Endodermal cell (in vitro differentiated cells): ENCODE data around the gene GARIN5A. TPM values are rescaled to one million over a fixed set of nuclear protein-coding genes. Genes with fewer than 3 reads are reported as not detected.

Experiments used
- DNase-seq: peaks from one replicate; pipeline ENCODE4 v3.0.0-alpha.2; 2017
- H3K27ac ChIP-seq: 2 replicates; pipeline ENCODE4 v1.5.1; 2013; ENCODE audit warnings: mild to moderate bottlenecking, low read depth, low read length, moderate library complexity
- H3K27me3 ChIP-seq: 2 replicates; pipeline ENCODE4 v1.6.1; 2013; ENCODE audit warnings: mild to moderate bottlenecking, low read length, moderate library complexity; ENCODE audit not compliant: insufficient read depth, control insufficient read depth, poor library complexity, severe bottlenecking
- H3K36me3 ChIP-seq: 2 replicates; pipeline ENCODE4 v1.7.0; 2013; ENCODE audit warnings: mild to moderate bottlenecking, low read length, moderate library complexity; ENCODE audit not compliant: control insufficient read depth, insufficient read depth
- H3K4me1 ChIP-seq: one replicate; pipeline ENCODE4 v1.7.0; 2013; ENCODE audit warnings: low read length; ENCODE audit not compliant: control insufficient read depth, insufficient read depth
- H3K4me3 ChIP-seq: 2 replicates; pipeline ENCODE4 v1.5.1; 2013; ENCODE audit warnings: mild to moderate bottlenecking, low read length, moderate library complexity
- H3K9ac ChIP-seq: 2 replicates; pipeline ENCODE4 v1.6.1; 2013; ENCODE audit warnings: mild to moderate bottlenecking, low read length, moderate library complexity; ENCODE audit not compliant: poor library complexity, severe bottlenecking; ENCODE audit errors: extremely low read depth
- H3K9me3 ChIP-seq: 2 replicates; pipeline ENCODE4 v1.6.1; 2013; ENCODE audit warnings: mild to moderate bottlenecking, low read length, moderate library complexity; ENCODE audit not compliant: control insufficient read depth
- H3K27ac Mint-ChIP-seq: 2 replicates; pipeline ENCODE4 v1.8.0; 2020; ENCODE audit warnings: mixed read lengths
- H3K27me3 Mint-ChIP-seq: 2 replicates; pipeline ENCODE4 v1.8.0; 2021; ENCODE audit warnings: mild to moderate bottlenecking, mixed read lengths; ENCODE audit not compliant: insufficient read depth
- H3K36me3 Mint-ChIP-seq: 2 replicates; pipeline ENCODE4 v1.8.0; 2020; ENCODE audit warnings: low read depth, mixed read lengths
- H3K4me1 Mint-ChIP-seq: 2 replicates; pipeline ENCODE4 v1.8.0; 2020; ENCODE audit warnings: mixed read lengths
- H3K4me3 Mint-ChIP-seq: 2 replicates; pipeline ENCODE4 v1.8.0; 2020; ENCODE audit warnings: mild to moderate bottlenecking, moderate library complexity, mixed read lengths
- H3K9me3 Mint-ChIP-seq: 2 replicates; pipeline ENCODE4 v1.8.0; 2020; ENCODE audit warnings: mild to moderate bottlenecking, mixed read lengths
- WGBS, 2 experiments: methylation state at CpG; one replicate each; pipeline versions ENCODE4 v1.1.5 to v1.1.7; 2013; ENCODE audit warnings: missing lambda C conversion rate in 2 of 2, mixed read lengths in 1 of 2; ENCODE audit not compliant: insufficient coverage in 1 of 2, insufficient read length in 1 of 2; 5-methylcytosine and 5-hydroxymethylcytosine counted together
- total RNA-seq, 2 donors: library from RNA; stranded (reverse); fragmentation: NEBNext Ultra II Directional in 1 of 2; extraction: Animal tissue kit (Norgen Biotek cat#: 25700) in 1 of 2; gene quantifications; 2 replicates in 1 of 2; 3 replicates in 1 of 2; pipeline ENCODE4 v1.2.1, GENCODE V29; 2021
- TF ChIP-seq, protein P1 (sequence below): fragments of 200-600 bp; sonication (generic); conservative IDR thresholded peaks from 2 replicates; pipeline ENCODE4 v1.5.0; 2021; ENCODE audit warnings: antibody characterized with exemption, mild to moderate bottlenecking

The GARIN5A gene
- total RNA-seq, 2 donors from 2014 or later, result 8.3 to 9.5 TPM

DNA sequence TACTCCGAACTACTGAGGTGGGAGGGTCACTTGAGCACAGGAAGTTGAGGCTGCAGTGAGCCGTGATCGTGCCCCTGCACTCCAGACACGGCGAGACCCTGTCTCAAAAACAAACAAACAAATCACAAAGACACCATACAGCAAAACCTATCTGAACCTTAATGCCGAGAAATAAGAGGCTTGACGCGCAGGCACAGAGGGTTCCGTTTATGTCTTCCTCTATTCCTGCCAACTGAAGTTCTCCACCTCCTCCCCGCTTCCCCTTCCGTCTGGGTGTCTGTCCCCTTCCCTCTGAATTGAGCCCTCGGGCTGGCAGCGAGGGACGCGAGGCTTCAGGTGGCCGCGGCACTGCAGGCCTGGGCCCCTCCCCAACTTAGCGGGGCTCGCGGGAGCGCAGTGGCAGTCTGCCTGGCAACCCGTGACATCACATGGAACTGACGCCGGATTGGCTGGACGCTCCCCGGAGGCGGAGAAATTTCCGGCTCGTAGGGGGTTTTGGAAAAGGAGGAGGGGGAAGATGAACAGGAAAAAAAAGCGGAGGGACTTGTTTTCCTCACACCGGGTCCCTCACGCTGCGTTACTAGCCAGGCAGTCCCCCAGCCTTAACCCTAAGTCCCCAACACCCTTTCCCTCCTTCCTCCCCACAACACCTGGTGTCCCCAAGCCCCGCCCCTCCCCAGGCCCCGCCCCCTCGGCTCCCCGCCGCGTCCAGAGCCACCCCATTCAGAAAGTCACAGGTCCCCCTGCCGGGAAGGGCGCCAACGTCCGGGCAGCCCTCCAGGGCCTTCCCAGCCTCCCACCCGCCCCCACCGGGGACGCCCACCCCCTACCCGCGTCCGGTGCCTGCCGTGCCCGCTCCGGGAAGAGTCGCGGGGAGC is 45.1 kb downstream of the GARIN5A start:
- Mint-ChIP-seq H3K9me3 (no peaks in the 10 kb centered on the region), H3K36me3 (no peaks in the 10 kb centered on the region), H3K27ac (peak overlapping the region; percentile 90), H3K27me3 (peaks cover 42% of the 10 kb centered on the region), H3K4me3 (peak overlapping the region; percentile 74), H3K4me1 (peaks cover 8% of the 10 kb centered on the region)
- H3K9ac ChIP-seq, result peak overlapping the region; percentile 53
- no peaks in the 10 kb centered on the region for H3K27me3 ChIP-seq
- no peaks in the 10 kb centered on the region for H3K9me3 ChIP-seq
- DNase-seq, result peak; percentile 97
- 6 to 29% methylated on average over 6 to 49 of the region's 54 CpGs for WGBS, 2 experiments
- no peak overlapping the region for H3K27ac ChIP-seq
- no peaks in the 10 kb centered on the region for H3K4me1 ChIP-seq
- peak overlapping the region; percentile 81 for H3K4me3 ChIP-seq
- H3K36me3 ChIP-seq, result no peaks in the 10 kb centered on the region
- TF ChIP-seq, protein P1, sequence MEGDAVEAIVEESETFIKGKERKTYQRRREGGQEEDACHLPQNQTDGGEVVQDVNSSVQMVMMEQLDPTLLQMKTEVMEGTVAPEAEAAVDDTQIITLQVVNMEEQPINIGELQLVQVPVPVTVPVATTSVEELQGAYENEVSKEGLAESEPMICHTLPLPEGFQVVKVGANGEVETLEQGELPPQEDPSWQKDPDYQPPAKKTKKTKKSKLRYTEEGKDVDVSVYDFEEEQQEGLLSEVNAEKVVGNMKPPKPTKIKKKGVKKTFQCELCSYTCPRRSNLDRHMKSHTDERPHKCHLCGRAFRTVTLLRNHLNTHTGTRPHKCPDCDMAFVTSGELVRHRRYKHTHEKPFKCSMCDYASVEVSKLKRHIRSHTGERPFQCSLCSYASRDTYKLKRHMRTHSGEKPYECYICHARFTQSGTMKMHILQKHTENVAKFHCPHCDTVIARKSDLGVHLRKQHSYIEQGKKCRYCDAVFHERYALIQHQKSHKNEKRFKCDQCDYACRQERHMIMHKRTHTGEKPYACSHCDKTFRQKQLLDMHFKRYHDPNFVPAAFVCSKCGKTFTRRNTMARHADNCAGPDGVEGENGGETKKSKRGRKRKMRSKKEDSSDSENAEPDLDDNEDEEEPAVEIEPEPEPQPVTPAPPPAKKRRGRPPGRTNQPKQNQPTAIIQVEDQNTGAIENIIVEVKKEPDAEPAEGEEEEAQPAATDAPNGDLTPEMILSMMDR, result no peak

DNA sequence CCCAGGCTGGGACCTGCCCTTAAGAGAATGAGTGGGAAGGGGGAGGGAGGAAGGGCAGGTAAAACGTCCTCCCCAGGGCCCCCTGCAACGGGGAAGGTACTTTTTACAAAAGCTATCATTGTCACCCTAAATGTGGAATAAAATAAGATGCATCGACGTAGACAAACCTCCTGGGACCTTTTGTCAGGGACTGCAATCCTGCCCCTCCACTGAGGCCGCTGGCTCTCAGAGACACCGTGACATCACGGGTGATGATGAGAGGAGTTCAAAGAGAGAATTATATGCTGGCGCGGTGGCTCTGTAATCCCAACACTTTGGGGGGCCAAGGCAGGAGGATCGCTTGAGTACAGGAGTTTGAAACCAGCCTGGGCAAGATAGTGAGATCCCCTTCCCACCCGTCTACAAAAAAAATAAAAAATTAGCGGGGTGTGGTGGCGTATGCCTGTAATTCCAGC is 45.7 kb downstream of the GARIN5A start:
- peaks cover 36% of the 10 kb centered on the region for H3K27me3 Mint-ChIP-seq
- H3K9me3 Mint-ChIP-seq, result no peaks in the 10 kb centered on the region
- Histone ChIP-seq H3K9ac (peak overlapping the region; percentile 45), H3K4me1 (no peaks in the 10 kb centered on the region), H3K27me3 (no peaks in the 10 kb centered on the region), H3K9me3 (no peaks in the 10 kb centered on the region), H3K36me3 (no peaks in the 10 kb centered on the region), H3K4me3 (peak overlapping the region; percentile 81), H3K27ac (no peak overlapping the region)
- peak overlapping the region; percentile 74 for H3K4me3 Mint-ChIP-seq
- peak overlapping the region; percentile 90 for H3K27ac Mint-ChIP-seq
- no peak for DNase-seq
- H3K4me1 Mint-ChIP-seq, result peaks cover 8% of the 10 kb centered on the region
- no peaks in the 10 kb centered on the region for H3K36me3 Mint-ChIP-seq
- WGBS, 2 experiments, result 76 to 78% methylated on average over 10 to 13 of the region's 13 CpGs
- TF ChIP-seq, protein P1, result no peak

DNA sequence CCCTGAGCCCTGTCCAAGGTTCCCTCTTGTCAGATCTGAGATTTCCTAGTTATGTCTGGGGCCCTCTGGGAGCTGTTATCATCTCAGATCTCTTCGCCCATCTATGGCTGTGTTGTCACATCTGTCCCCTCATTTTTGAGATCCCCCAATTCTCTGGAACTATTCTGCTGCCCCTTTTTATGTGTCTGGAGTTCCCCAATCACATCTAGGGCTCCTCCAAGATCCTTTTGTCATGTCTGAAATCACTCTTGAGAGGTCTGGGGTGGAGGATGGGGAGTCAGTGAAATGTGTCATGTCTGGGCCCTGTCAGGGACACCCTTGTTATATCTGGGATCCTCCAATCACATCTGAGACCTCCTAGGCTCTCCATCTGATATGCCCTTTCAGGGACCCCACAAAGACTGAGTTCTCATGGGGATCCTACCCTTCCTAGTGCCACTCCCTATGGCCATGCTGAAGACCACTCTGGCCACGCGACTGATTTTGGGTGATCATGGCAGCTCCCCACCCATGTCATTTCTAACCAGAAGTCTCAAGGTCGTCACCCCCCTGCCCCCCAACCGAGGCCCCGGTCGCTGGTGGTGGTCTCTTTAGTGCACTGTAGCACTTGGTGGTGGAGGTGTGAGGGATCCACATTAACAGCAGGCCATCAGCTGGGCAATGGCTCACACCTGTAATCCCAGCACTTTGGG is 47.7 kb downstream of the GARIN5A start:
- Mint-ChIP-seq H3K4me3 (no peak overlapping the region), H3K27ac (no peak overlapping the region), H3K36me3 (no peaks in the 10 kb centered on the region), H3K9me3 (no peaks in the 10 kb centered on the region), H3K4me1 (peaks cover 8% of the 10 kb centered on the region), H3K27me3 (peaks cover 34% of the 10 kb centered on the region)
- DNase-seq, result peak; percentile 40
- H3K4me1 ChIP-seq, result no peaks in the 10 kb centered on the region
- H3K36me3 ChIP-seq, result no peaks in the 10 kb centered on the region
- H3K27ac ChIP-seq, result no peak overlapping the region
- H3K27me3 ChIP-seq, result no peaks in the 10 kb centered on the region
- WGBS, 2 experiments, result 86 to 92% methylated on average over 4 to 7 of the region's 7 CpGs
- TF ChIP-seq, protein P1, result no peak
- no peak overlapping the region for H3K9ac ChIP-seq
- no peak overlapping the region for H3K4me3 ChIP-seq
- no peaks in the 10 kb centered on the region for H3K9me3 ChIP-seq
